Suprapubic skin (tissue), 3 donors: Measurements from ENCODE around the gene ABLIM3.

Experiments used
- EP300 ChIP-seq: sonication (generic); formaldehyde crosslinking; IDR thresholded peaks from one replicate; pipeline ENCODE4 v1.6.1; 2017; ENCODE audit warnings: antibody characterized with exemption
- TF ChIP-seq, protein P1 (sequence below), 2 donors: fragments of 200-600 bp in 1 of 2; fragments of 450-650 bp in 1 of 2; sonication (generic) in 1 of 2; IDR thresholded peaks; one replicate each; pipeline ENCODE4 v1.5.1; 2016 to 2019; ENCODE audit warnings: antibody characterized with exemption in 2 of 2, mild to moderate bottlenecking in 1 of 2, moderate library complexity in 1 of 2

DNA sequence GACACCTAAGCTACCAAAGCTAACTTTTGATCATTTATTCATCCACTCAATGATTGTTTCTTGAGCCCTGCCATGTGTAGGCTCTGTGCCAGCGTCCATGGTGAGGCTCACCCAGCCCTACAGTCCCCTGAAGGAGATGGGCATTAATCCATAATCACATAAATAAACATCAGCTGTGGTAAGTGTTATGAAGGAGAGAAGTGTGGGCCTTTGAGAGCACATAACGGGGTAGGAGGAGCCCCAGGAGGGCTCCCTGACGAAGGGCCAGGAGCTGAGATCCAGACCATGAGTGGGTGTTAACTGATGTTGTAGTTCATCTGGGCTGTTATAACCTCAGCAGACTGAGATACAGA is 76.5 kb downstream of the ABLIM3 start:
- TF ChIP-seq, protein P1, sequence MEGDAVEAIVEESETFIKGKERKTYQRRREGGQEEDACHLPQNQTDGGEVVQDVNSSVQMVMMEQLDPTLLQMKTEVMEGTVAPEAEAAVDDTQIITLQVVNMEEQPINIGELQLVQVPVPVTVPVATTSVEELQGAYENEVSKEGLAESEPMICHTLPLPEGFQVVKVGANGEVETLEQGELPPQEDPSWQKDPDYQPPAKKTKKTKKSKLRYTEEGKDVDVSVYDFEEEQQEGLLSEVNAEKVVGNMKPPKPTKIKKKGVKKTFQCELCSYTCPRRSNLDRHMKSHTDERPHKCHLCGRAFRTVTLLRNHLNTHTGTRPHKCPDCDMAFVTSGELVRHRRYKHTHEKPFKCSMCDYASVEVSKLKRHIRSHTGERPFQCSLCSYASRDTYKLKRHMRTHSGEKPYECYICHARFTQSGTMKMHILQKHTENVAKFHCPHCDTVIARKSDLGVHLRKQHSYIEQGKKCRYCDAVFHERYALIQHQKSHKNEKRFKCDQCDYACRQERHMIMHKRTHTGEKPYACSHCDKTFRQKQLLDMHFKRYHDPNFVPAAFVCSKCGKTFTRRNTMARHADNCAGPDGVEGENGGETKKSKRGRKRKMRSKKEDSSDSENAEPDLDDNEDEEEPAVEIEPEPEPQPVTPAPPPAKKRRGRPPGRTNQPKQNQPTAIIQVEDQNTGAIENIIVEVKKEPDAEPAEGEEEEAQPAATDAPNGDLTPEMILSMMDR (IDR thresholded peaks at IDR 0.05): no peak
- no peak for TF ChIP-seq EP300
